ENCODE results near the gene SLC39A13.

SLC39A13 gene

GRCh38 chr11:47433157-47433556 lies 24.8 kb downstream of the SLC39A13 start:
- no peak for DNase-seq

GRCh38 chr11:47434011-47434786 lies 25.8 kb downstream of the SLC39A13 start:
- no peak for DNase-seq

- no peak for DNase-seq
These were observed 27.3 kb downstream of the SLC39A13 start for GRCh38 chr11:47435687-47436086.

GRCh38 chr11:47436726-47437125 lies 28.3 kb downstream of the SLC39A13 start:
- no peak for DNase-seq

GRCh38 chr11:47437218-47437745 lies 28.9 kb downstream of the SLC39A13 start:
- DNase-seq: no peak

GRCh38 chr11:47437746-47438418 lies 29.5 kb downstream of the SLC39A13 start:
- DNase-seq: no peak

- DNase-seq: no peak
These were observed 30.3 kb downstream of the SLC39A13 start for GRCh38 chr11:47438721-47439120.

GRCh38 chr11:47440054-47440476 lies 31.7 kb downstream of the SLC39A13 start:
- no peak for DNase-seq

GRCh38 chr11:47441421-47441820 lies 33.0 kb downstream of the SLC39A13 start:
- DNase-seq: no peak

- DNase-seq: no peak
These were observed 34.1 kb downstream of the SLC39A13 start for GRCh38 chr11:47442514-47442913.

- no peak for DNase-seq
These were observed 34.8 kb downstream of the SLC39A13 start for GRCh38 chr11:47443028-47443700.

GRCh38 chr11:47443817-47444216 lies 35.4 kb downstream of the SLC39A13 start:
- no peak for DNase-seq

GRCh38 chr11:47445840-47446239 lies 37.5 kb downstream of the SLC39A13 start:
- no peak for DNase-seq

GRCh38 chr11:47446833-47447232 lies 38.4 kb downstream of the SLC39A13 start:
- DNase-seq: no peak

GRCh38 chr11:47447906-47448305 lies 39.5 kb downstream of the SLC39A13 start:
- DNase-seq: no peak

GRCh38 chr11:47448566-47449427 lies 40.4 kb downstream of the SLC39A13 start, which contains the start of gene RAPSN:
Gene RAPSN (minus strand): TSS chr11:47449136. CDS start chr11:47448964, 172 bp downstream.
- no peak for DNase-seq

- DNase-seq: no peak
These were observed 41.2 kb downstream of the SLC39A13 start for GRCh38 chr11:47449541-47449940.

GRCh38 chr11:47451436-47451835 lies 43.0 kb downstream of the SLC39A13 start:
- no peak for DNase-seq

- DNase-seq: no peak
These were observed 43.6 kb downstream of the SLC39A13 start for GRCh38 chr11:47451990-47452389.

- DNase-seq: no peak
These were observed 45.0 kb downstream of the SLC39A13 start for GRCh38 chr11:47453365-47453764.

GRCh38 chr11:47454258-47454671 lies 45.9 kb downstream of the SLC39A13 start:
- DNase-seq: peak; percentile 54

- no peak for DNase-seq
These were observed 52.3 kb downstream of the SLC39A13 start for GRCh38 chr11:47460571-47461235.

Measured in NCI-H1105 (cell line).